Cardiac muscle cell (in vitro differentiated cells and primary cell): ENCODE measurements around the gene CEMP1. TPM values are rescaled to one million over a fixed set of nuclear protein-coding genes. Genes with fewer than 3 reads are reported as not detected.
A peak's percentile ranks its signal among the peaks of the same experiment; 100 is the strongest.

ENCODE experiments used
- DNase-seq, 2 donors: peaks; one replicate each; pipeline versions ENCODE4 v3.0.0 to v3.0.0-alpha.2; 2010 to 2017; ENCODE audit warnings: low read depth in 1 of 2, low spot score in 1 of 2
- H3K27ac ChIP-seq: fragments of 200-600 bp; sonication (generic); 2 replicates; pipeline ENCODE4 v1.5.1; 2016
- H3K27me3 ChIP-seq: fragments of 200-600 bp; sonication (generic); 2 replicates; pipeline ENCODE4 v1.6.0; 2016; ENCODE audit warnings: control low read depth
- H3K36me3 ChIP-seq: fragments of 200-600 bp; sonication (generic); 2 replicates; pipeline ENCODE4 v1.5.1; 2016; ENCODE audit warnings: control low read depth
- H3K4me1 ChIP-seq: fragments of 200-600 bp; sonication (generic); 2 replicates; pipeline ENCODE4 v1.8.1; 2017; ENCODE audit warnings: low read depth, mild to moderate bottlenecking, mixed run types
- H3K4me3 ChIP-seq: fragments of 200-600 bp; sonication (generic); 2 replicates; pipeline ENCODE4 v1.5.1; 2016; ENCODE audit warnings: mild to moderate bottlenecking
- H3K9me3 ChIP-seq: fragments of 200-600 bp; sonication (generic); 2 replicates; pipeline ENCODE4 v1.5.1; 2017; ENCODE audit warnings: low read depth, mild to moderate bottlenecking, control low read depth
- CTCF ChIP-seq: IDR thresholded peaks from 2 replicates; pipeline ENCODE4 v1.5.1; 2012; ENCODE audit warnings: low read depth, mild to moderate bottlenecking, low read length
- polyA plus RNA-seq: library from polyadenylated mRNA; unstranded; fragments of >200 nt; fragmentation: Nextera tagmentation; extraction: Ambion mirVana; gene quantifications from 2 replicates; pipeline ENCODE4 v1.2.1, GENCODE V29; 2016
- total RNA-seq: library from RNA; depleted of rRNA; stranded (reverse); fragments of >200 nt; gene quantifications from 2 replicates; pipeline ENCODE4 v1.2.3, GENCODE V29; 2016

Gene CEMP1
- total and polyA plus RNA-seq, 2 experiments from 2014 or later = 1.3 to 9.4 TPM

DNA sequence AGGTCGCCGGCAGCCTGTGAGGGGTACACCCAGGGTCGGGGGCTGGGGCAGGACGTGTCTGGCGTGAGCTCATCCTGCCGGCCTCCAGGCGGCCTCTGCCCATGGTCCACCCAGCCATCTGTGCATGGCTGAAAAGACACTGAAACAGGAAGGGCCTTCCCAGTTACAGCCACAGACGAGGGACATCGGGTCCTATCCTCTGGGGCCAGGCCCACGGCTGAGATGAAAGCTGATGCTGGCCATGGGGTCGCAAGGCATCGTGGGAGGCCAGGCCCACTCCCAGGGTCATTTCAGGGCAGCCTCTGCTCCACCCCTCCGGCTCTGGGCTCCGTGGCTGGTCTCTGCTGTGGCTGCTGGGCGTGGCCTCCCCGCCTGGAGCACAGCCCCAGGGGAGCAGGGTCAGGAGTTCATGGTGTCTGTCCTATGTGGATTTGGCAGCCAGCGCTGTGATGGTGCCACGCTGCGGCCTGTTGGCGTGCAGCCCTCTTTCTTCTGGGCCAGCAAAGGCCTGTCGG, 34.0 kb downstream of the CEMP1 start:
- Histone ChIP-seq H3K27me3 (no peaks in the 10 kb centered on the region), H3K4me1 (peaks cover 4% of the 10 kb centered on the region), H3K4me3 (no peak overlapping the region), H3K9me3 (no peaks in the 10 kb centered on the region), H3K27ac (no peak overlapping the region), H3K36me3 (peaks cover 6% of the 10 kb centered on the region)
- DNase-seq = peak in 1 of 2 donors; percentile 64
- TF ChIP-seq CTCF = no peak

GRCh38 chr16:2496223-2497115, 34.7 kb downstream of the CEMP1 start:
- Histone ChIP-seq H3K36me3 (peaks cover 6% of the 10 kb centered on the region), H3K4me1 (no peaks in the 10 kb centered on the region), H3K27ac (no peak overlapping the region), H3K27me3 (no peaks in the 10 kb centered on the region), H3K4me3 (no peak overlapping the region), H3K9me3 (no peaks in the 10 kb centered on the region)
- DNase-seq = no peak
- no peak for TF ChIP-seq CTCF

DNA sequence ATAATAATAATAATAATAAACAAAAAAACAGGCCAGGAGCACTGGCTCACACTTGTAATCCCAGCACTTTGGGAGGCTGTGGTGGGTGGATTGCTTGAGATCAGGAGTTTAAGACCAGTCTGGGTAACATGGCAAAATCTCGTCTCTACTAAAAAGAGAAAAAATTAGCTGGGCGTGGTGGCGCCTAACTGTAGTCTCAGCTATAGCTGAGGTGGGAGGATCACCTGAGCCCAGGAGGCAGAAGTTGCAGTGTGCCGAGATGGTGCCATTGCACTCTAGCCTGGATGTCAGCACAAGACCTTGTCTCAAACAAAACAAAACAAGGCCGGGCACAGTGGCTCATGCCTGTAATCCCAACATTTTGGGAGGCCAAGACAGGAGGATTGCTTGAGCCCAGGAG, 36.2 kb downstream of the CEMP1 start:
- Histone ChIP-seq H3K27ac (no peak overlapping the region), H3K36me3 (peaks cover 6% of the 10 kb centered on the region), H3K4me1 (no peaks in the 10 kb centered on the region), H3K4me3 (no peak overlapping the region), H3K27me3 (no peaks in the 10 kb centered on the region), H3K9me3 (no peaks in the 10 kb centered on the region)
- TF ChIP-seq CTCF = no peak
- DNase-seq = no peak

DNA sequence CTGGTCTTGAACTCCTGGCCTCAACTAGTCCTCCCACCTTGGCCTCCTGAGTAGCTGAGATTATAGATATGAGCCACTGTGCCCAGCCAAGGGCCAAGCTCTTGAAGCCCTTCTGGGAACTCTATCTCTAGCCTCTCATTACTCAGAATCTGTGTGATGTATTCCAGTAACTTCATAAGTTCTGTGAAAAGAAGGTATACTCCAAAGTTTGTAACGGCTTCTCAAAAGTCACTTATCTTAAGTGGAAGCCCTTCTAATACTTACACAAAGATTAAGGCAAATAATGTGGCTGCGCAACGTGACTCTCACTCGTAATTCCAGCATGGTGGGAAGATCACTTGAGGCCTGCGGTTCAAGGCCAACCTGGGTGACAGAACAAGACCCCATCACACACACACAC, 36.6 kb downstream of the CEMP1 start:
- DNase-seq = no peak

DNA sequence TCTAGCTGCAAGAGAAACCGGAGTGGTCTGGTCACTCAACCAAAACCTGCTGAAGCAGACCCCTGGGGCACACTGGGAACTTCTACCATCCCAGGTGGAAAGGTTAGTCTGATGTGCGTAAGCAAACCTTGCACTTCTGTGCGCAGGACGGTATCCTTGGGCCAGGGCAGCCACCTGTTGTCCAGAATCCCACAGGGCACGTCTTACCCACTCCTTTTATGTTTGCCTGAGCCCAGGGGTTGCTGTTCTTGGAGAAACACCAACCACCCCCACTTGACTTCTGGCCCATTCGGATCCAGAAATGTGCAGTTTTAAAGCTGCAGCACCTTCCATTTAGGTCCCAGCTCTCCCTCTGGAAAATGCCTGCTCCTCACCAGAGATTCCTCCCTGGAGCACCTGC, 37.6 kb downstream of the CEMP1 start:
- H3K27ac ChIP-seq = no peak overlapping the region
- H3K36me3 ChIP-seq = peaks cover 6% of the 10 kb centered on the region
- no peaks in the 10 kb centered on the region for H3K4me1 ChIP-seq
- no peaks in the 10 kb centered on the region for H3K9me3 ChIP-seq
- no peak overlapping the region for H3K4me3 ChIP-seq
- no peaks in the 10 kb centered on the region for H3K27me3 ChIP-seq
- no peak for TF ChIP-seq CTCF
- no peak for DNase-seq

More for the DNA sequence above, 36.6 kb downstream of the CEMP1 start:
- peaks cover 6% of the 10 kb centered on the region for H3K36me3 ChIP-seq
- no peak overlapping the region for H3K4me3 ChIP-seq
- no peak overlapping the region for H3K27ac ChIP-seq
- no peaks in the 10 kb centered on the region for H3K4me1 ChIP-seq
- TF ChIP-seq CTCF = no peak
- H3K9me3 ChIP-seq = no peaks in the 10 kb centered on the region
- H3K27me3 ChIP-seq = no peaks in the 10 kb centered on the region
